OCI-LY3 (cell line): ENCODE data around the gene RPS6KC1.

ENCODE experiments used
- H2AFZ ChIP-seq: fragments of 200-600, 300-600 bp; shearing (Covaris generic); 2 replicates; pipeline ENCODE4 v1.6.0; 2014; ENCODE audit warnings: antibody characterized with exemption, low read depth, low read length
- H3K27ac ChIP-seq: fragments of 200-600, 300-600 bp; sonication (generic); 2 replicates; pipeline ENCODE4 v1.5.1; 2014; ENCODE audit warnings: mild to moderate bottlenecking, low read length, moderate library complexity, mixed read lengths
- H3K27me3 ChIP-seq: fragments of 200-600, 300-600 bp; sonication (generic); 2 replicates; pipeline ENCODE4 v1.6.1; 2014; ENCODE audit warnings: low read depth, low read length, mixed read lengths
- H3K36me3 ChIP-seq: fragments of 200-600, 300-600 bp; sonication (generic); replicated peaks from 2 replicates; pipeline ENCODE3; 2014; ENCODE audit warnings: low read depth, low read length, mixed read lengths
- H3K4me1 ChIP-seq: fragments of 300-600, 200-600 bp; sonication (generic); 2 replicates; pipeline ENCODE4 v1.6.1; 2014; ENCODE audit warnings: low read length, mixed read lengths
- H3K4me2 ChIP-seq: fragments of 200-600, 300-600 bp; sonication (generic); 2 replicates; pipeline ENCODE4 v1.6.1; 2014; ENCODE audit warnings: low read length, mixed read lengths
- H3K4me3 ChIP-seq: fragments of 300-600, 200-600 bp; sonication (generic); 2 replicates; pipeline ENCODE4 v1.5.1; 2014; ENCODE audit warnings: antibody characterized with exemption, mild to moderate bottlenecking, low read length, moderate library complexity
- H3K79me2 ChIP-seq: fragments of 300-600, 200-600 bp; shearing (Covaris generic); 2 replicates; pipeline ENCODE4 v1.6.1; 2014; ENCODE audit warnings: mild to moderate bottlenecking, low read length, mixed read lengths
- H3K9ac ChIP-seq: fragments of 300-600, 200-600 bp; shearing (Covaris generic); 2 replicates; pipeline ENCODE4 v1.6.0; 2014; ENCODE audit warnings: mild to moderate bottlenecking, low read length, moderate library complexity
- H3K9me3 ChIP-seq: fragments of 200-600, 300-600 bp; shearing (Covaris generic); 2 replicates; pipeline ENCODE4 v1.6.1; 2014; ENCODE audit warnings: low read length, mixed read lengths; ENCODE audit not compliant: insufficient read depth
- H4K20me1 ChIP-seq: fragments of 200-600, 300-600 bp; sonication (generic); 2 replicates; pipeline ENCODE4 v1.6.1; 2016; ENCODE audit warnings: low read length, mixed read lengths; ENCODE audit not compliant: insufficient read depth
- EZH2phosphoT487 ChIP-seq: fragments of 200-600 bp; shearing (Covaris generic); IDR thresholded peaks from 2 replicates; pipeline ENCODE4 v1.6.1; 2018; ENCODE audit warnings: antibody characterized with exemption, mixed run types, low read depth
- TF ChIP-seq, protein P1 (sequence below): fragments of 200-600, 300-600 bp; sonication (generic); IDR thresholded peaks from 2 replicates; pipeline ENCODE4 v1.5.1; 2014; ENCODE audit warnings: antibody characterized with exemption, low read length, low read depth

The RPS6KC1 gene

DNA sequence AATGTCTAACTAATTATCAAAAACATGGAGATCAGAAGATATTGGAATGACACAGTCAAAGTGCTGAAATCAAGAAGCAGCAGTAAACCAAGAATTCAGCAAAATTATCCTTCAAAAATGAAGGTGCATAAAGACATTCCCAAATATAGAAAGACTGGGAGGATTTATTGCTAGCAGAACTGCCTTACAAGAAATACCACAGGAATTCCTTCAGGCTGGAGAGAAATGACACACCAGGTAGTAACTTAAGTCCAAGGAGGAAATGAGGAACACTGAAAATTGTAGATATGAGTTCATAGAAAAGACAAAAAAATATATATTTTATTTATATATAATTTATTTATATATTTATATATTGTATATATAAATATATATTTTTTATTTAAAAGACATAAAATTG lies 217.2 kb downstream of the RPS6KC1 start:
- TF ChIP-seq, protein P1, sequence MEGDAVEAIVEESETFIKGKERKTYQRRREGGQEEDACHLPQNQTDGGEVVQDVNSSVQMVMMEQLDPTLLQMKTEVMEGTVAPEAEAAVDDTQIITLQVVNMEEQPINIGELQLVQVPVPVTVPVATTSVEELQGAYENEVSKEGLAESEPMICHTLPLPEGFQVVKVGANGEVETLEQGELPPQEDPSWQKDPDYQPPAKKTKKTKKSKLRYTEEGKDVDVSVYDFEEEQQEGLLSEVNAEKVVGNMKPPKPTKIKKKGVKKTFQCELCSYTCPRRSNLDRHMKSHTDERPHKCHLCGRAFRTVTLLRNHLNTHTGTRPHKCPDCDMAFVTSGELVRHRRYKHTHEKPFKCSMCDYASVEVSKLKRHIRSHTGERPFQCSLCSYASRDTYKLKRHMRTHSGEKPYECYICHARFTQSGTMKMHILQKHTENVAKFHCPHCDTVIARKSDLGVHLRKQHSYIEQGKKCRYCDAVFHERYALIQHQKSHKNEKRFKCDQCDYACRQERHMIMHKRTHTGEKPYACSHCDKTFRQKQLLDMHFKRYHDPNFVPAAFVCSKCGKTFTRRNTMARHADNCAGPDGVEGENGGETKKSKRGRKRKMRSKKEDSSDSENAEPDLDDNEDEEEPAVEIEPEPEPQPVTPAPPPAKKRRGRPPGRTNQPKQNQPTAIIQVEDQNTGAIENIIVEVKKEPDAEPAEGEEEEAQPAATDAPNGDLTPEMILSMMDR: no peak
- no peak for TF ChIP-seq EZH2phosphoT487

DNA sequence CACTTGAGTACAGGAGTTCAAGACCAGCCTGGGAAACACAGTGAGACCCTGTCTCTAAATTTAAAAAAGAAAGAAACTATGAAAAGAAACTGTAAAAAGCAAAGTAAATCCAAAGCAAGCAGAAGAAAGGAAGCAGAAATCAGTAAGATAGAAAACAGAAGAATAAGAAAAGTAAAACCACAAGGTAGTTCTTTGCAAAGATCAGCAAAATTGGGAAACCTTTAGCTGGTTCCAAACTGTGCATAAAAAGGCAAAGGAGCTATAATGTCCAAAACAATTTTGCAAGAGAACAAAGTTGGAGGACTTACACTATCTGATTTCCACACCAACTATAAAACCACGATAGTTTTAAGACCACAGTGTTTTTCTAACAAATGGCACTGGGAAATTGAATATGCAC lies 218.8 kb downstream of the RPS6KC1 start:
- H3K4me3 ChIP-seq: no peak overlapping the region
- H4K20me1 ChIP-seq: no peaks in the 10 kb centered on the region
- TF ChIP-seq, protein P1: no peak
- H3K27ac ChIP-seq: no peak overlapping the region
- H2AFZ ChIP-seq: no peak overlapping the region
- H3K79me2 ChIP-seq: no peaks in the 10 kb centered on the region
- no peaks in the 10 kb centered on the region for H3K27me3 ChIP-seq
- no peak overlapping the region for H3K9ac ChIP-seq
- H3K4me2 ChIP-seq: no peak overlapping the region
- H3K9me3 ChIP-seq: no peaks in the 10 kb centered on the region
- H3K4me1 ChIP-seq: no peaks in the 10 kb centered on the region
- peaks cover 16% of the 10 kb centered on the region for H3K36me3 ChIP-seq

More for the DNA sequence above, 217.2 kb downstream of the RPS6KC1 start:
- Histone ChIP-seq H3K9ac (no peak overlapping the region), H3K9me3 (no peaks in the 10 kb centered on the region), H3K79me2 (no peaks in the 10 kb centered on the region), H3K36me3 (peaks cover 13% of the 10 kb centered on the region), H3K27me3 (no peaks in the 10 kb centered on the region), H4K20me1 (no peaks in the 10 kb centered on the region), H3K4me1 (no peaks in the 10 kb centered on the region), H3K4me2 (no peak overlapping the region), H2AFZ (no peak overlapping the region), H3K4me3 (no peak overlapping the region), H3K27ac (no peak overlapping the region)

DNA sequence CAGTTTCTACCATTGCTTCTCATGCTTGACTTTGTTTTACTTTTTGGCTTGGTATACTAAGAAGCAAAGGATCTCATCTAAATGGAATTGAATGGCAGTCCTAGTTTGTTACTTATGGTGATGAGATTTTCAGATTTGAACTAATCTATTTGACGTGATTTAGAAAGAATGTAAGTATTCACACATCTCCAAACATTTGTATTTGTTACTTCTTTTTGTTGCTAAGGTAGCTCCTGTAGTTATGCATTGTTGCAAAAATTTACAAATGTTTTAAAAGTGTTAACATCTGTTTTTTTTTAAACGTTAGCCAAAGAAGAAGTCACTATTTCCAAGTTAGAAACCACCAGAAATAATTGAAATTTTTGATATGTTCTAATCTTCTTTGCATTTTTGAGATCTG lies 222.5 kb downstream of the RPS6KC1 start:
- Histone ChIP-seq H3K9ac (no peak overlapping the region), H4K20me1 (no peaks in the 10 kb centered on the region), H3K36me3 (peaks cover 3% of the 10 kb centered on the region), H3K27ac (no peak overlapping the region), H2AFZ (no peak overlapping the region), H3K4me2 (no peak overlapping the region), H3K9me3 (no peaks in the 10 kb centered on the region), H3K27me3 (no peaks in the 10 kb centered on the region), H3K79me2 (no peaks in the 10 kb centered on the region), H3K4me3 (no peak overlapping the region), H3K4me1 (peaks cover 4% of the 10 kb centered on the region)
- TF ChIP-seq EZH2phosphoT487: no peak
- TF ChIP-seq, protein P1: no peak

DNA sequence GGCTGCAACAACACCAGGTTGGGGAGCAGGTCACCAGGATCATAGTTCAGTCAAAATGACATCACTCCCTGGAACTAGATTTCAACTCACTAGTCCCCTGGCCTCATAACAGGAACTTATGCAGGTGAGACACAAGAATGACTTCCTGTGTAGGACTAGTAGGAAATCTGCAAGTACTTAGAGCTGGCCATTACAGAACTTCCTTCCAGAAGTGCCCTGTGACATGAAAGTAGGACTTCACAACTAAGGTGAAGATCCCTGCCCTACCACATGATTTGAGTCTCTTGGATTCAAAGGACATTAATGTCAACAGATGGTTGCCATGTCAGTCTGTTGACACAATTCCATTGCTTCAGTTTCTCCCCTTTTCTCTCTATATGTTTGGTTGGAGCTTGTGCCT lies 223.1 kb downstream of the RPS6KC1 start:
- no peak for TF ChIP-seq EZH2phosphoT487
- TF ChIP-seq, protein P1: no peak
- no peaks in the 10 kb centered on the region for H3K27me3 ChIP-seq
- no peak overlapping the region for H3K27ac ChIP-seq
- peaks cover 4% of the 10 kb centered on the region for H3K4me1 ChIP-seq
- no peaks in the 10 kb centered on the region for H4K20me1 ChIP-seq
- no peaks in the 10 kb centered on the region for H3K9me3 ChIP-seq
- no peak overlapping the region for H3K9ac ChIP-seq
- no peaks in the 10 kb centered on the region for H3K79me2 ChIP-seq
- H3K4me2 ChIP-seq: no peak overlapping the region
- H3K4me3 ChIP-seq: no peak overlapping the region
- peaks cover 3% of the 10 kb centered on the region for H3K36me3 ChIP-seq
- H2AFZ ChIP-seq: no peak overlapping the region
